ENCODE data around the gene AP1G2.
A peak's percentile ranks its signal among the peaks of the same experiment; 100 is the strongest.

Gene AP1G2

DNA sequence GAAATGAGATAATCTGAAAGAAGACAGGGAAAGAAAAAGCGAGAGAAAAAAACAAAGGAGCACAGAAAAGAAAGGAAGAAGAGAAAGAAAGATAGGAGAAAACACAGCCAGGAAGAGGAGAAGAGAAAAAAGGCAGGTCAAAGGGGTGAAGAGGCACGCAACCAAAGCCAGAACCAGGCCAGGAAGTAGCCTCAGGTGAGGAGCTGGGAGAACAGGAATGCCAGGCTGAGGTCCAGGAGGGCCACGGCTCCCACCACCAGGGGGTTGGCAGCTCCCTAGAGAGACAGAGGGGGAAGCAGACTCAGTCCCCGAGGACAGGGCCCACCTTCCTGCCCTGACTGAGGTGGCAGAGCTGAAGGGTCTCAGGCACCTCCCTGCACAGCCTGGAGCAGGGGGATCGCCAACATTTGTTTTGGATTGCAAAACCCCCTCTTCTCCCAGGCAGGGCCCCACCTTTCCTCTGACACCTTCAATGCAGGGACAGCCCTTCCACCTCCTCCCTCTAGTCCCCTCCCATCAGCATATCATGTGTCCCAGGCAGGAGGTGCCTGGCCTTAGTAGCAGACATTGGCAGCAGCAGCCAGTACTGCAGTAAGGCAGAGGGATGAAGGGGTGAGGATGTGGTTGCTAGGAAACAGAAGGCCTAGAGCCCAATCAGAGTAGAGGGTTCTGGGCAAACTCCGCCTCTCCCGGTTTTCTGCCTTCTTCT, 2.0 kb upstream of the AP1G2 start:
- peak; percentile 16 for DNase-seq

DNA sequence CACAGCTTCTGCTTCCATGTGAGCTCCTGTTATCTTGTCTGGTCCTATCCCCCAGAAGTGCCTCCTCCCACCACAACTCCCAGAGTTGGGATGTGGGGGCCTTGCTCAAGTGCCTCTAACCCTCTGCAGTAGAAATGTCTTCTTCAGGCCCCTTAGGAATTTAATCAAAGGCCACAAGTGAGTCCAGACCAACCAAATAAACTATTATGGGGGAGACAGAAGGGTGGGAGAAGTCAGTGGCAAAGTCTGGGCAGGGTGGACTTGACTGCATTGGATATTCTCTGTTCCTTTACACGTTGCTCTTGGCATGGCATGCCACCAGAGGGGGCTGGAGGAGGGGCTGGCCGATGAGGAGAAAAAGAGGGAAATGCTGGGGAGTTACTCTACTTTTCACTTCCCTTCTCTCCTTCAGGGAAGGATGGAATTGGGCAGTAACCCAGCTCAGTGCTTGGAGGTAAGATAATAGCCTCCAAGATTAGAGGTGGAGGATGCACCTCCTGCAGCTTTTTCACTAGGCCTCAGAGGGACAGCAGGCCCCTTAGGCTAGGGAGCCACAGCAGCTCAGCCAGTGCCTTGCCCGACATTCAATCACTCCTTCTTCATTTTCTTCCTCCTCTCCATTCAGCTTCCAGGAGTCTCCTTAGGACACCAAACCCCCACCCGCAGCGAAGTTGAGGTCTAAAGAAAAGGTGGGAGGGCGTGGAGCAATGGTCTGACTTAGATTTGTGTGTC, 1.2 kb upstream of the AP1G2 start:
- peak; percentile 39 for DNase-seq

DNA sequence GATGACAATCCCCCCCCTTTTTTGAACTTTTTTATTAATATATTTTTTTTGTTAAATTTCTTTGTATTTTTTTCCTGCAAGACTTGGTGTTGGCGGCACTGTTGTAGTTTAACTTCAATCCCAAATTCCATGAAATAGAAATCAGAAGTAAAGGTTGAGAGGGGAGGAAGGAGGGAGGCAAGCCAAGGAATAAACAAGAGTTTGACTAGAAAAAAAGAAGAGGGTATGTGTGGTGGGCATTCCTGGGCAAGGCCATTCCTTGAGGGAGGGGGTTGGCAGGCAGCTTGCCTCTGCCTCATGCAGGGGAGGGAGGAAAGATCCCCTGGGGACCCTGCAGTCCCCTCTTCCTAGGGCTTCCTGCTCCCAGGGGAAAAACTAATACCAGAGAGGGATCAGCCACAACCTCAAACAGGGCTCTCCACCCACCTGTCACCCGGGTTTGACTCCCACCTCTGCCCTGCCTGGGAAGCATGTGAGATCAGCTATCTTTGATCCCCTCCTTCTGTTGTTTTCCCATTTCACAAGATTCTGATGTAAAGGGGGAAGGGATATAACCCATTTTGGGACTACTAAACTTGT, 519 bp upstream of the AP1G2 start:
- DNase-seq: no peak

GRCh38 chr14:23566778-23567185, 809 bp downstream of the AP1G2 start:
- peak; percentile 32 for DNase-seq

GRCh38 chr14:23566112-23566777, 1.3 kb downstream of the AP1G2 start:
- no peak for DNase-seq

GRCh38 chr14:23565626-23566025, 2.0 kb downstream of the AP1G2 start:
- no peak for DNase-seq

- no peak for DNase-seq
These were observed 2.7 kb downstream of the AP1G2 start for GRCh38 chr14:23564876-23565275.

- no peak for DNase-seq
These were observed 3.3 kb downstream of the AP1G2 start for GRCh38 chr14:23564181-23564812.

DNA sequence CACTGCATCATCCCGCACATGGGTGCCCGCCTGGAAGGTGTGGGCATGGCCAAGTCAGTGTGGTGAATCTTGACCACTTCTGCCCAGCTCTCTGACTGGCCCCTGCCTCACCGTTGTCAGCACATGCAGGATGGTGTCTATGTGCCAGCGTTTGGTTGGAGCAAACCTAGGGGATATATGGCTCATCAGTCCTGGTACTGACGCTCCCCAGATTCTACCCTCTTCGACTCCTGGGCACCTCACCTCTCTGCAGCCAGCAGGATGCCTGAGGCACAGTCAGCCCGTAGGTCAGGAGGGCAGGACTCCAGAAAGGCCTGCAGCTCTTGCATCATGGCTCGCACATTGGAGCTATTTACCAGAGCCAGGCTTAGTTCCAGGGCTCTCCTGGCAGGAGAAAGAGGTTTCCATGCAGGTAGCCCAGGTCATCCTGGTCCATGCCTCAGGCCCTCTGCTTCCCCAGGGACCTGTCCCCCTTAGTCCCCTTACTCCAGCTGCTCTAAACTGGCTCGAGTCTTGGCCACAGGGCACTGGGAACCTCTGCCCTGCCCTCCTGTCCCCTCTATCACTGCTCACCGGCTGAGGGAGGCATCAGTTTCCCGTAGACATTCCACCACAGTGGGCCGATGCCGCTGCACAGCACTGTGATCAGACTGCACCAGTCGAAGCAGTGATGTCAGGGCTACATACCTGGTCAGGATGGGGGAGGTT, 4.0 kb downstream of the AP1G2 start:
- no peak for DNase-seq

- DNase-seq: peak; percentile 44
These were observed 4.6 kb downstream of the AP1G2 start for GRCh38 chr14:23562822-23563472.

DNA sequence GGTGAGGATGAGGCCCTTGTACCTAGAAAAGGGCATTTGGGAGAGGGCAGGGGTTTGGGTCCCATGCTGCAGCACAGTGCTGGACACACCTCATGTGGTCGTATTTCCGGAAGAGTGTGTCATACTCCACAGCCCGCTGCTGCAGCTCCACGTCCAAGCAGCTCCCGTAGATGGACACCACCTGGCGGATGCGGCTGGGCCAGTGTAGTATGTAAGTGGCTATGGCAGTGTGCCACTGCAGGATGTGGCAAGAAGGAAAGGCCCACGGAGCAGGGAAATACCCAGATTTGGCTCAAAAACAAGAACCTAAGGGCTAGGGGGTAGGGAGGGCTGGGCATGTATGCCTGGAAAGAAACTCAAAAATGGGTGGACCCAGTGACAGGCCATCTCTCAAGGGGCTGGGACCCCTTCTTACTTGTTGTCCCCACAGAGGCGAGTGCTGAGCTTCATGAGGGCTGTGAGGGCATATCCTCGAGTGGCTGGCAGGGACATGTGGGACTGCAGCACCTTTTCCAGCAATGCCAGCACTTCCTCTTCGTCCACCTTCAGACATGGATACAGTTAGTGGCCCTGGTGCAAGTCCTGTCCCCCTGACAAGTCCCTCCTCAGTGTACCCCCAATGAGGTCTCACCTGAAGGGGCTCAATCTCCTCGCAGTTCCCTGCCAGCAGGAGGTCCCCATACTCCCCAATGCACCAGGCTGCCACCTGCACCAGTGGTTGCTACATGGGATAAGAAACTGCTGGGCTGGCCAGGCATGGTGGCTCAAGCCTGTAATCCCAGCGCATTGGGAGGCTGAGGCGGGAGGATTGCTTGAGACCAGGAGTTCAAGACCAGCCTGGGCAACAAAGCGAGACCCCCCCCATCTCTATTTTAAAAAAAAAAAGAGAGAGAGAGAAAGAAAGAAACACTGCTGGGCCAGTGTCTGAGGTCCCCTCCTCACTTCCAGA, 5.4 kb downstream of the AP1G2 start:
- no peak for DNase-seq

GRCh38 chr14:23561259-23561658, 6.3 kb downstream of the AP1G2 start:
- DNase-seq: no peak

GRCh38 chr14:23559926-23560520, 7.6 kb downstream of the AP1G2 start:
- no peak for DNase-seq

DNA sequence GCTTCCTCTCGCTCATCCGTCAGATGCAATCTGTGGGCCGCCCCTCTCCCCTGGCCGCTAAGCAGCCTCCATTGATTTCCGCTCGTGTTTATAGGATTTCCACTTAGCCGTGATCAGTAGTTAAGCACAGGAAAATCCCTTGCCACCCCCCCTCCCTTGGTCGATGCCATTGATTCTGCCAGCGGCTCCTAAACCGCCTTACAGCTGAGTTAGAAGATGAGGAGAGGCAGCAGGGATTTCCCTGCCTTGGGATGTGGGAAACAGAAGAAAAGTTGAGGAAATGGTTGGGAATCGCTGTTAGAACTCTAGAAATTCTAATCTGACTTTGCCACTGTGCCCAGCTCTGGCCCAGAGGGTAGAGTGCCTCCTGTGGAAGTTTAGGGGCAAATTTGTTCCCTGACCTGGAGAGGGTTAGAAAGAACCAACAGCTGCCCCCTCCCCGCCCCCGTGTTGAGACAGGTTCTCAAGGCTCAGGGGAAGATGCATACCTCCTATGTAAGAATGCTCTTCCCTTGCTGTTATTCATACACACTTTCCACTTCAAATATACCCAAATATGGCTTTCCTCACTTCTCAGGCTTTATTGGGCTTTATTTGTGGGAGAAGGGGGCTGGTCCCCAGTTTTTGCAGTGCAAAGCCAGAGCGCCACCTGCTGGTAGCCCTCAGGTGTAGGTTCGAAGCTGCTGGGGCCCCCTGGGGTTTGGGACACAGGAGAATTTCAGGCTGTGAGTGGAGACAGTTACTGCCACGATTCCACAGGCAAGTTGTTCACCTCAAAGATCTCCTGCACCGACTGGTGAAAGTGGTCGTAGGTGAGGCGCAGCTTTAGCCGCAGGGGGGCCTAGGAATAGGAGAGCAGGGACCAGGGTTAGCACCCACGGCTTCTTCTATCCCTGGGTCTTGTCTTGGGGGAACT, 8.3 kb downstream of the AP1G2 start:
- peak; percentile 59 for DNase-seq

- no peak for DNase-seq
These were observed 9.1 kb downstream of the AP1G2 start for GRCh38 chr14:23558346-23559009.

DNA sequence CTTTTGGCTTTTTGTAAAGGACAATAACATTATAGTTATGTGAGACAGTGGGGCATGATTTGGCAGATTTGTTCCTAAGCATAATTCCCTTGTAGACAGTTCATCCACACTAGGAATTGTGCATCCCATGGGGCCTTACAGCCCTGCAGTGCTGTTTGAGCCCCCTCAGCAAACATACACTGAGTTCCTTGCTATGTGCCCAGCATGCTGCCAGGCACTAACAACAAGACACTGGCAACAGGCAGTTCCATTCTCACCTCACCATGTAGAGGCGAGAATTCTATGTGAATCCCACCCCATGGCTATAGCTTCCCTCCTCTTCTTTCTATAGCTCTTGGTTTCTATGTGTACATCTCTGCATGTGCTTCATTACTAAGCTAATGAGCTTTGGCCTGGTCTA, 9.6 kb downstream of the AP1G2 start:
- DNase-seq: no peak

- DNase-seq: no peak
These were observed 10.1 kb downstream of the AP1G2 start for GRCh38 chr14:23557521-23557920.

DNA sequence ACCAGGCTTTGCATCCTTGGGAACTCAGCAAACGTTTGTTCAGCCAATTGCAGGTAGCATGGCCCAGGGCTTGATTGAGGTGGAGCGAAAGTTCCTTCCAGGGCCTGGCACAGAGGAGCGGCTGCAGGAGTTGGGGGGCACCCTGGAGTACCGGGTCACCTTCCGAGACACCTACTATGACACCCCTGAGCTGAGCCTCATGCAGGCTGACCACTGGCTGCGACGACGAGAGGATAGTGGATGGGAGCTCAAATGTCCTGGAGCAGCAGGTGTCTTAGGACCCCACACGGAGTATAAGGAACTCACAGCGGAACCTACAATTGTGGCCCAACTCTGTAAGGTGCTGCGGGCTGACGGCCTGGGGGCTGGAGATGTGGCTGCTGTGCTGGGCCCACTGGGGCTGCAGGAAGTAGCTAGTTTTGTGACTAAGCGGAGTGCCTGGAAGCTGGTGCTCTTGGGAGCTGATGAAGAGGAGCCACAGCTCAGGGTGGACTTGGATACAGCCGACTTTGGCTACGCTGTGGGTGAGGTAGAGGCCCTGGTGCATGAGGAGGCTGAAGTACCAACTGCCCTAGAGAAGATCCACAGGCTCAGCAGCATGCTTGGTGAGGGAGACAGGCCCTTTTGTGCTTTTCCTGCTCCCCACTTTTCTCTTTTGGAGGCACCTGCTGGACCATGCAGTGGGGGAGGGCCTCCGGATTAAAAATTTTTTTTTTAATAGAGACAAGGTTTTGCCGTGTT, 10.7 kb downstream of the AP1G2 start:
- peak; percentile 19 for DNase-seq
